Measurements from ENCODE around the gene DNAL4. TPM values are rescaled to one million over a fixed set of nuclear protein-coding genes. Genes with fewer than 3 reads are reported as not detected.
A peak's percentile ranks its signal among the peaks of the same experiment; 100 is the strongest.

Gene DNAL4
- total RNA-seq, 1 donor from 2014 or later = 19.9 TPM

GRCh38 chr22:38756711-38757463 lies 37.1 kb downstream of the DNAL4 start:
- TF ChIP-seq CTCF (conservative IDR thresholded peaks at IDR 0.05; ENCODE audit: low read depth, low read length) = no peak
- no peak for DNase-seq (ENCODE audit: low read depth)
- H3K4me3 ChIP-seq (ENCODE audit: low read depth, low read length) = peak overlapping the region; percentile 69

DNA sequence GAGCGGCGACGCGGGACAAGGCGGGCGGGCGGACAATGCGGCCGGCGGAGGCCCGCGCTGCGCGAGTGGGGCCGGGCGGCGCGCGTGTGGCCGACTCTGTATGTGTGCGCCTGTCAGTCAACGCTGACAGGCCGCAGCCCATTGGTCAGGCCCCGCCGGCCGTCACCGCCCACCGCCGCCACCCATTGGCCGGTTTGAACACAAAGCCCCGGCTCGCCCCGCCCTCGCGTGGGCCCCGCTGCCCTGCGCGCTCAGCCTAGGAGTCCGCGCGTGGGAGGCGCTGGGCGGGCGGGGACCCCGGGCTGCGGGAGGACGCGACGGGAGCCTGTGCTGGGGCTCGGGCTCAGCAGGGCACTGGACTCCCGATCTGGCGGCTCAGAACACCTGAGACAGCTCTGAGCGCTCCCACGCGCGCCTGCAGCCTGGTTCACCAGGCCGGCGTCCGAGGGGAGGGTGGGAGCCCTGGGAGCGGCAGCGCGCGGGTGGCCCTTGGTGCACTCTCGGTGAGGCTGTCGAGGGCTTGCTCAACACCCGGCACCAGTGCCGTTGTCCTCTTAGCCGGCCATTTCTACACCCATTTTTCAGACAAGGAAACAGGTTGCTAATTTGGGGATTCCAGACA lies 37.9 kb downstream of the DNAL4 start, which contains the start of gene SUN2:
SUN2 (minus strand) TSS at position 88 of the 622 bp plus-strand sequence. CDS start 3,370 bp downstream, outside the sequence.
- DNase-seq (ENCODE audit: low read depth) = no peak
- TF ChIP-seq CTCF (conservative IDR thresholded peaks at IDR 0.05; ENCODE audit: low read depth, low read length) = no peak
- H3K4me3 ChIP-seq (ENCODE audit: low read depth, low read length) = peak within 1 kb of the TSS; percentile 69

- no peak for TF ChIP-seq CTCF (conservative IDR thresholded peaks at IDR 0.05; ENCODE audit: low read depth, low read length)
- peak overlapping the region; percentile 69 for H3K4me3 ChIP-seq (ENCODE audit: low read depth, low read length)
- no peak for DNase-seq (ENCODE audit: low read depth)
Observed at GRCh38 chr22:38755155-38755910, 38.6 kb downstream of the DNAL4 start.

GRCh38 chr22:38754751-38755154 lies 39.2 kb downstream of the DNAL4 start:
- no peak for DNase-seq (ENCODE audit: low read depth)
- peak overlapping the region; percentile 69 for H3K4me3 ChIP-seq (ENCODE audit: low read depth, low read length)
- no peak for TF ChIP-seq CTCF (conservative IDR thresholded peaks at IDR 0.05; ENCODE audit: low read depth, low read length)

DNA sequence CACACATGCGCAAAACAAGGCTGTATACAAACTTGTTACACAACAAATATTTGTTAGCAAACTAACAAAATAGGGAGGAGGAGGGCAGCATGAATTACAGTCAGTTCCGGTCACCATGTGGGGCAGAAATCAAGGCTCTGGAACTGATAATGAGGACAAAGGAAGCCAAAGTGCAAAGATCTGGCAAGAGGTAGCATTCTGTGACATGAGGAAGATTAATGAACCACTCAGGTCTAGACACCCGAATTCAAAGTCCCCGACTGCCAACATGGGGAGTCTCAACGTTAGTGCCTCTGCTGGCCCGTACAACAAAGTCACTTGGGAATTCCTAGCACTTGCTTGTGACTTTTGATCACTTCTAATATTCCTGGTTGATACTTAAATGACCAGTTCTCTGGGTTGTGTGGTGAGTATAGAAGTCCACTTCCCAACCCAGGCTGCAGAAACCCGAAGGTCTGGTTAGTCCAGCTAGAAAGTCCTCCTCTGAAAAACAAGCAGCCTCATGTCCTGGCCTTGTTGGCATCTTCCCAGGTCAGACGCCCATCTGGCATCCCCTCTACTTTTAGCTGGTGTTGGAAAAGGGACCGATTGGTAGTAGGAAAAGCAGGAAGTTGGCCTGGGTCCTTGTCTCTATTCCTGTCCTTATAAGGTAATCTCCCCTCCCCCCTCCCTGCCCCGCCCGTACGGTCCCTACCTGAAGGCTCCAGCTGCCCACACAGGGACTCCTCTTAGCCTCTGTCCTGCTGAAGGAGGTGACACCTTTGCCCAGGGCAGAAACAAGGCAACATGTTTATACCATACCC lies 39.8 kb downstream of the DNAL4 start:
- DNase-seq (ENCODE audit: low read depth) = no peak
- H3K4me3 ChIP-seq (ENCODE audit: low read depth, low read length) = peak overlapping the region; percentile 69
- TF ChIP-seq CTCF (conservative IDR thresholded peaks at IDR 0.05; ENCODE audit: low read depth, low read length) = no peak
